ENCODE data around the gene ZNF213.

DNA sequence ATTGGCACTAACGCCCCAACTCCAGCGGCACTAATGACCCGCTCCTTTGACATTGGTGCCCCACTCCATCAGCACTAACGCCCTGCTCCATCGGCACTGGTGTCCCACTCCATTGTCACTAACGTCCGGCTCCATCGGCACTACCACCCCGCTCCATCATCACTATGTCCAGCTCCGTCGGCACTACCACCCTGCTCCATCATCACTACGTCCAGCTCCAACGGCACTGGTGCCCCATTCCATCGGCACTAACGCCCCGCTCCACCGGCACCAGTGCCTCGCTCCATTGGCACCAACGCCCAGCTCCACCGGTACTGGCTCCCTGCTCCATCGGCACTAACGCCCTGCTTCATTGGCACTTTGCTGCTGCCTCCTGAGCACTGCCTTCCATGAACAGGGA lies 7.5 kb downstream of the ZNF213 start:
- TF ChIP-seq, protein P1, sequence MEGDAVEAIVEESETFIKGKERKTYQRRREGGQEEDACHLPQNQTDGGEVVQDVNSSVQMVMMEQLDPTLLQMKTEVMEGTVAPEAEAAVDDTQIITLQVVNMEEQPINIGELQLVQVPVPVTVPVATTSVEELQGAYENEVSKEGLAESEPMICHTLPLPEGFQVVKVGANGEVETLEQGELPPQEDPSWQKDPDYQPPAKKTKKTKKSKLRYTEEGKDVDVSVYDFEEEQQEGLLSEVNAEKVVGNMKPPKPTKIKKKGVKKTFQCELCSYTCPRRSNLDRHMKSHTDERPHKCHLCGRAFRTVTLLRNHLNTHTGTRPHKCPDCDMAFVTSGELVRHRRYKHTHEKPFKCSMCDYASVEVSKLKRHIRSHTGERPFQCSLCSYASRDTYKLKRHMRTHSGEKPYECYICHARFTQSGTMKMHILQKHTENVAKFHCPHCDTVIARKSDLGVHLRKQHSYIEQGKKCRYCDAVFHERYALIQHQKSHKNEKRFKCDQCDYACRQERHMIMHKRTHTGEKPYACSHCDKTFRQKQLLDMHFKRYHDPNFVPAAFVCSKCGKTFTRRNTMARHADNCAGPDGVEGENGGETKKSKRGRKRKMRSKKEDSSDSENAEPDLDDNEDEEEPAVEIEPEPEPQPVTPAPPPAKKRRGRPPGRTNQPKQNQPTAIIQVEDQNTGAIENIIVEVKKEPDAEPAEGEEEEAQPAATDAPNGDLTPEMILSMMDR (IDR thresholded peaks at IDR 0.05): no peak
- no peak for TF ChIP-seq POLR2A (IDR thresholded peaks at IDR 0.05)
